Measurements from ENCODE around the gene MGAT5. TPM values are rescaled to one million over a fixed set of nuclear protein-coding genes. Genes with fewer than 3 reads are reported as not detected.

The MGAT5 gene
- total and polyA plus RNA-seq, 8 donors: 2.9 to 36.9 (median 19.6) TPM

DNA sequence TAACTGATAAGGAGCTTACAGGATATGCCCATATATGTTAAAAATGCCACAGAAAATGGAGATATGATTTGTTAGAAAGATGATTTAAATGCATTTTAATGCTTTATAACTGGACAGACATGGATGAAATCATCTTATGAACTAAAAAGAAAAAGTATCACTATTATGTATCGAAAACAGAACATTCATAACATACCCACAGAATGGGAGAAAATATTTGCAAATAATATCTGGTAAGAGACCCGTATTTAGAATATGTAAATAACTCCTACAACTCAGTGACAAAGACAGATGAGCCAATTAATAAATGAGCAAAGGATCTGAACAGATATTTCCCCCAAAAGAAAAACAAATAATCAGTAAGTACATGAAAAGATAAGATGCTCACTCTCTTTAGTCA is 24.3 kb upstream of the MGAT5 start:
- no peak for FAIRE-seq

DNA sequence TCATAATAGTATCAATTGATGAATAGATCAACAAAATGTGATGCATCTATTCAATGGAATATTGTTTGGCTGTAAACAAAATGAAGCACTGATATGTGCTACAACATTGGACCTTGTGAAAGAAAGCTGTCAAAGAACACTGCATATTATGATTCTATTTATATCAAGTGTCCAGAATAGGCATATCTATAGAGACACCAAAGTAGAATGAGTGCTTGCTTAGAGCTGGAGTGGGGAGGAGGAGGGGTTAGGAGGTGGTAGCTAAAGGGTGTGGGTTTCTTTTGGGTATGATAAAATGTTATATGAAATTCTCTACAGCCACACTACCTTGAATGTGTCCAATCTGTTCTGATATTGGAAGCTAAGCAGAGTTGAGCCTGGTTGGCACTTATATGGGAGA is 23.0 kb upstream of the MGAT5 start:
- H3K36me3 ChIP-seq: no peaks in the 10 kb centered on the region
- FAIRE-seq (no peak), DNase-seq (no peak), ATAC-seq (no peak)
- intact Hi-C loops (cut with DNase I): no loop called here
- TF ChIP-seq, protein P1, sequence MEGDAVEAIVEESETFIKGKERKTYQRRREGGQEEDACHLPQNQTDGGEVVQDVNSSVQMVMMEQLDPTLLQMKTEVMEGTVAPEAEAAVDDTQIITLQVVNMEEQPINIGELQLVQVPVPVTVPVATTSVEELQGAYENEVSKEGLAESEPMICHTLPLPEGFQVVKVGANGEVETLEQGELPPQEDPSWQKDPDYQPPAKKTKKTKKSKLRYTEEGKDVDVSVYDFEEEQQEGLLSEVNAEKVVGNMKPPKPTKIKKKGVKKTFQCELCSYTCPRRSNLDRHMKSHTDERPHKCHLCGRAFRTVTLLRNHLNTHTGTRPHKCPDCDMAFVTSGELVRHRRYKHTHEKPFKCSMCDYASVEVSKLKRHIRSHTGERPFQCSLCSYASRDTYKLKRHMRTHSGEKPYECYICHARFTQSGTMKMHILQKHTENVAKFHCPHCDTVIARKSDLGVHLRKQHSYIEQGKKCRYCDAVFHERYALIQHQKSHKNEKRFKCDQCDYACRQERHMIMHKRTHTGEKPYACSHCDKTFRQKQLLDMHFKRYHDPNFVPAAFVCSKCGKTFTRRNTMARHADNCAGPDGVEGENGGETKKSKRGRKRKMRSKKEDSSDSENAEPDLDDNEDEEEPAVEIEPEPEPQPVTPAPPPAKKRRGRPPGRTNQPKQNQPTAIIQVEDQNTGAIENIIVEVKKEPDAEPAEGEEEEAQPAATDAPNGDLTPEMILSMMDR (IDR thresholded peaks at IDR 0.05): no peak
- H3K9me3 ChIP-seq: no peaks in the 10 kb centered on the region
- no peak overlapping the region for H3K27ac ChIP-seq
- peaks cover 18 to 35% (median 29%) of the 10 kb centered on the region in 3 donors for H3K4me1 ChIP-seq
- no peaks in the 10 kb centered on the region for H3K27me3 ChIP-seq
- H3K4me3 ChIP-seq: no peak overlapping the region

More for the DNA sequence above, 24.3 kb upstream of the MGAT5 start:
- peaks cover 12 to 27% (median 24%) of the 10 kb centered on the region in 3 donors for H3K4me1 ChIP-seq
- no peak overlapping the region for H3K4me3 ChIP-seq
- H3K27me3 ChIP-seq: no peaks in the 10 kb centered on the region
- intact Hi-C loops (cut with DNase I): no loop called here
- no peaks in the 10 kb centered on the region for H3K36me3 ChIP-seq
- no peak overlapping the region for H3K27ac ChIP-seq
- H3K9me3 ChIP-seq: no peaks in the 10 kb centered on the region
- ATAC-seq (no peak), DNase-seq (no peak)
- TF ChIP-seq, protein P1 (IDR thresholded peaks at IDR 0.05): no peak
- 96 to 98% methylated on average over 2 of the region's 2 CpGs for WGBS, 2 donors

DNA sequence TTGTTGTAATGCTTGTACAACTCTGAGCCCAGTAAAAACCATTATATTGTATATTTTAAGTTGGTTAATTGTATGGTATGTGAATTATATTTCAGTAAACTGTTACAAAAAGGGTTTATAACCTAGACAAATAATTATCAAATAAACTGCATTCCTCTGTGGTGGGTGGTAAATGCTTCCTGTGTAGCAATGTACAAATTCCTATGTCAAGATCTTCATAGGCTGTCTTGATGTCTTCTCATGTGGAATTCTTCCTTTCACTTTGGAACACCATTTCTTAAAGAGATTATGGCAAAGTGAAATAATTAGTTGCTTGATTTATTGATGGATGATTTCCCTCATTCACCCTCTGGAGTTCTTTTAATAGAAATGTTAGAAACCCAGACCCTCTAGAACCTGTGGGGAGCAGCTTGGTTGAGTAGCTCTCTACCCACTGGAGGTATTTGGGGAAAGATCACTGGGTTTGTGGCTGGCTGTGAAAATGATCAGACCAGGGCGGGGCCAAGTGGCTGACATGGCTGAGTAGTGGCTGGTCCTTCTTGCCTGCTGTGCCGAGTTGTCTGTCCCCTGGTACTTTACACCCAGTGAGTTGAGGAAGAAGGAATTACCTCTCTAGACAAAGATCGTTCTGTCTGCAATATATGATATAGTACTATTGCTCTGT is 22.4 kb upstream of the MGAT5 start:
- H3K27ac ChIP-seq: no peak overlapping the region
- FAIRE-seq (no peak), DNase-seq (no peak), ATAC-seq (no peak)
- H3K9me3 ChIP-seq: no peaks in the 10 kb centered on the region
- WGBS, 2 donors: 95 to 100% methylated on average over 3 of the region's 3 CpGs
- H3K4me3 ChIP-seq: no peak overlapping the region
- intact Hi-C loops (cut with DNase I): no loop called here
- H3K4me1 ChIP-seq: peaks cover 18 to 37% (median 29%) of the 10 kb centered on the region in 3 donors
- no peaks in the 10 kb centered on the region for H3K27me3 ChIP-seq
- no peaks in the 10 kb centered on the region for H3K36me3 ChIP-seq
- TF ChIP-seq, protein P1 (IDR thresholded peaks at IDR 0.05): no peak

DNA sequence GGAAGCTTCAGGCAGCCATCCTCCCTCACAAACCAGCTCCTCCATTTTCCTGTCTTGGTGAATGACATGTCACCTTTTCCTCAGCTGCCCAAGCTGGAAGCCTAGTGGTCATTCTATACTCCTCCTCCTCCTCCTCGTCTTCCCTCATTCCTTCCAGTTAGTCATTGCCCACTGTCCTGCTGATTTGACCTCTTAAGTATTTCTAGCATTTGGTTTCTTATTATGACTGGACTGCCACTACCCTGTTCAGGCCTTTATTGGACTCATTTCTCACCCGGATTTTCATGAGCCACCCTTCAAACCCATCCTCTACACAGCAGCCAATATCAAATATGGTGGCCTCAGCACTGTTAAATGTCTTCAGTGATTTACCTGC is 21.9 kb upstream of the MGAT5 start:
- WGBS, 2 donors: 90 to 94% methylated on average over 2 of the region's 2 CpGs
- H3K27ac ChIP-seq: peak overlapping the region in 1 of 4 donors; percentile 8

DNA sequence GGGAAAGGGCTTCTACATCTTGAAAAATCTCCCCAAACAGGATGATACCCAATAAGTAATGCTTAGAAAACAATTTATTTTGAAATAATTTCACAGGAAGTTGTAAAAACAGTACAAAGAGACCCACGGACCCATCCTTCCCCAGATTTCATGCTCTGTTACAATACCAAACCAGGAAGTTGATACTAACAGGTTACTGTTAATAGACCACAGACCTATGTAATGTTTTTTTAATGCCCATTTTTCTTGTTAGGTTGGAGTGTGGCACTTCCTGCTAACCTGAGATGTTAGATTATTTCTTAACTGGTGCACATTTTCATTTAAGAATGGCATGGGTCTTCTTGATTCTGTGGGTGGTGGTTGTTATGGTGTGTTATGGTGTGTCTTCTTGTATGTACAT is 21.4 kb upstream of the MGAT5 start:
- H3K4me3 ChIP-seq: no peak overlapping the region
- ATAC-seq (peak in 1 of 4 donors; percentile 40), FAIRE-seq (no peak), DNase-seq (no peak)
- intact Hi-C loops (cut with DNase I): no loop called here
- TF ChIP-seq, protein P1 (IDR thresholded peaks at IDR 0.05): no peak
- H3K9me3 ChIP-seq: no peaks in the 10 kb centered on the region
- H3K4me1 ChIP-seq: peaks cover 18 to 37% (median 29%) of the 10 kb centered on the region in 3 donors
- no peaks in the 10 kb centered on the region for H3K36me3 ChIP-seq
- H3K27ac ChIP-seq: peak overlapping the region in 2 of 4 donors; percentile 2 to 8
- WGBS, 2 donors: 59 to 66% methylated on average over 1 of the region's 1 CpG
- H3K27me3 ChIP-seq: no peaks in the 10 kb centered on the region

More for the DNA sequence above, 21.9 kb upstream of the MGAT5 start:
- FAIRE-seq (no peak), DNase-seq (no peak), ATAC-seq (no peak)
- Histone ChIP-seq H3K9me3 (no peaks in the 10 kb centered on the region), H3K27me3 (no peaks in the 10 kb centered on the region), H3K36me3 (no peaks in the 10 kb centered on the region), H3K4me1 (peaks cover 18 to 37% (median 29%) of the 10 kb centered on the region in 3 donors), H3K4me3 (no peak overlapping the region)
- TF ChIP-seq, protein P1 (IDR thresholded peaks at IDR 0.05): no peak
- intact Hi-C loops (cut with DNase I): no loop called here

Measured in pancreas (tissue), 10 donors.